Ascending aorta (tissue), 2 donors: ENCODE measurements around the gene CDC42BPA. TPM values are rescaled to one million over a fixed set of nuclear protein-coding genes. Genes with fewer than 3 reads are reported as not detected.

ENCODE experiments used
- DNase-seq, 2 donors: peaks; one replicate each; pipeline ENCODE4 v3.0.0-alpha.2; 2019; ENCODE audit warnings: low spot score in 2 of 2
- H3K27ac ChIP-seq, 2 donors: fragments of 200-600 bp; sonication (generic); one replicate each; pipeline ENCODE4 v1.5.1; 2016 to 2017; ENCODE audit warnings: mild to moderate bottlenecking in 1 of 2
- H3K27me3 ChIP-seq: fragments of 200-600 bp; sonication (generic); one replicate; pipeline ENCODE4 v1.5.1; 2017
- H3K36me3 ChIP-seq, 2 donors: fragments of 200-600 bp; sonication (generic); one replicate each; pipeline ENCODE4 v1.5.1; 2016
- H3K4me1 ChIP-seq, 2 donors: fragments of 200-600 bp; sonication (generic); one replicate each; pipeline ENCODE4 v1.5.1; 2016 to 2017; ENCODE audit warnings: mild to moderate bottlenecking in 1 of 2
- H3K4me3 ChIP-seq, 2 donors: fragments of 200-600 bp; sonication (generic); one replicate each; pipeline ENCODE4 v1.5.1; 2016 to 2017; ENCODE audit warnings: mild to moderate bottlenecking in 1 of 2
- H3K9me3 ChIP-seq, 2 donors: fragments of 200-600 bp; sonication (generic); one replicate each; pipeline ENCODE4 v1.5.1; 2016
- intact Hi-C: fragments of 100-400 bp; cut with DNase I; formaldehyde crosslinking; loops from one replicate; pipeline ENCODE4 v1.15.1; 2023
- total RNA-seq: library from RNA; depleted of rRNA; stranded (reverse); fragments of >200 nt; gene quantifications from one replicate; pipeline ENCODE4 v1.1.0, GENCODE V29; 2016
- TF ChIP-seq, protein P1 (sequence below), 3 experiments: fragments of 200-600 bp in 2 of 3; fragments of 450-650 bp in 1 of 3; sonication (generic) in 2 of 3; IDR thresholded peaks; one replicate each; pipeline ENCODE4 v1.5.1; 2016 to 2019; ENCODE audit warnings: antibody characterized with exemption in 3 of 3, mild to moderate bottlenecking in 1 of 3, moderate library complexity in 1 of 3

Gene CDC42BPA
- total RNA-seq, 1 donor from 2014 or later: 56.9 TPM

DNA sequence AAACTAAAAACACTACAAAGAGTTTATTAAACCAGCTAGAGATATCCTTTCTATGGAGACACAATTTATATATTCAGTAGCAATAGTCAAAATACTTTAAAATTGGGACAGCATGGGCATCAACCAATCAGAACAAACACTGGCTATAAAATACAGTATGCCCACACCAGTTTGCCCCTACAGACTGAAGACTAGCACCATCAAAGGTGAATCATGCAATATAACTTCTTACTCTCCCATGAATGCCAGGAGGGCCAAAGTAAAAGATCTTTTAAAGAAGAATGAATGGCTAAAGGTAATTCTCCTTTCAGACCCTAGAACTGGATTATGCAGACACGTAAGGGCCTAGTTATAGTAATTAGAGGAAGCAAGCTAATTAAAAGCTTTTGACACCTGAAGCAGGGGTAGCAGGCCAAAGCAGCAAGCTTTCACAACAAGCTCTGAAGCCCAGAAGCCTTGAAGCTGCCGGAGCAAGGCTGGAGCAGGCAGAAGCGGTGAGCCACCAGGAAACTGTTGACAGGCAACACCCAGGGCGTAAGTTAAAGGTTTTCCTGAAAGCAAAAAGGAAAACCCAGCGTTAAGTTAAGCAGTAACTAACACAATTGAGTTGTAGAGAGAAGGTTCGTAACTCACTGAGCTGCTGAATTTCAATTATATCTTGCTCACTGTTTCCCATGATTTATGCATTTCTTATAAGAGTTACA is 99.3 kb downstream of the CDC42BPA start:
- H3K27me3 ChIP-seq: no peaks in the 10 kb centered on the region
- H3K9me3 ChIP-seq: no peaks in the 10 kb centered on the region
- H3K27ac ChIP-seq: no peak overlapping the region
- no peaks in the 10 kb centered on the region for H3K36me3 ChIP-seq
- H3K4me3 ChIP-seq: no peak overlapping the region
- intact Hi-C loops: no loop called here
- no peaks in the 10 kb centered on the region for H3K4me1 ChIP-seq
- DNase-seq: no peak
- TF ChIP-seq, protein P1, sequence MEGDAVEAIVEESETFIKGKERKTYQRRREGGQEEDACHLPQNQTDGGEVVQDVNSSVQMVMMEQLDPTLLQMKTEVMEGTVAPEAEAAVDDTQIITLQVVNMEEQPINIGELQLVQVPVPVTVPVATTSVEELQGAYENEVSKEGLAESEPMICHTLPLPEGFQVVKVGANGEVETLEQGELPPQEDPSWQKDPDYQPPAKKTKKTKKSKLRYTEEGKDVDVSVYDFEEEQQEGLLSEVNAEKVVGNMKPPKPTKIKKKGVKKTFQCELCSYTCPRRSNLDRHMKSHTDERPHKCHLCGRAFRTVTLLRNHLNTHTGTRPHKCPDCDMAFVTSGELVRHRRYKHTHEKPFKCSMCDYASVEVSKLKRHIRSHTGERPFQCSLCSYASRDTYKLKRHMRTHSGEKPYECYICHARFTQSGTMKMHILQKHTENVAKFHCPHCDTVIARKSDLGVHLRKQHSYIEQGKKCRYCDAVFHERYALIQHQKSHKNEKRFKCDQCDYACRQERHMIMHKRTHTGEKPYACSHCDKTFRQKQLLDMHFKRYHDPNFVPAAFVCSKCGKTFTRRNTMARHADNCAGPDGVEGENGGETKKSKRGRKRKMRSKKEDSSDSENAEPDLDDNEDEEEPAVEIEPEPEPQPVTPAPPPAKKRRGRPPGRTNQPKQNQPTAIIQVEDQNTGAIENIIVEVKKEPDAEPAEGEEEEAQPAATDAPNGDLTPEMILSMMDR (IDR thresholded peaks at IDR 0.05): no peak

- Histone ChIP-seq H3K4me1 (no peaks in the 10 kb centered on the region), H3K36me3 (no peaks in the 10 kb centered on the region), H3K9me3 (no peaks in the 10 kb centered on the region), H3K27me3 (no peaks in the 10 kb centered on the region), H3K4me3 (no peak overlapping the region), H3K27ac (no peak overlapping the region)
- DNase-seq: no peak
- TF ChIP-seq, protein P1 (IDR thresholded peaks at IDR 0.05): no peak
- intact Hi-C loops: no loop called here
Measured at GRCh38 chr1:227215863-227216510, 102.3 kb downstream of the CDC42BPA start.

GRCh38 chr1:227214207-227214606 is 104.1 kb downstream of the CDC42BPA start:
- TF ChIP-seq, protein P1 (IDR thresholded peaks at IDR 0.05): no peak
- intact Hi-C loops: no loop called here
- Histone ChIP-seq H3K36me3 (no peaks in the 10 kb centered on the region), H3K9me3 (no peaks in the 10 kb centered on the region), H3K4me3 (no peak overlapping the region), H3K27ac (no peak overlapping the region), H3K4me1 (no peaks in the 10 kb centered on the region), H3K27me3 (no peaks in the 10 kb centered on the region)
- DNase-seq: no peak

GRCh38 chr1:227213426-227213825 is 104.9 kb downstream of the CDC42BPA start:
- no peaks in the 10 kb centered on the region for H3K36me3 ChIP-seq

GRCh38 chr1:227212164-227212563 is 106.1 kb downstream of the CDC42BPA start:
- Histone ChIP-seq H3K9me3 (no peaks in the 10 kb centered on the region), H3K27ac (no peak overlapping the region), H3K36me3 (no peaks in the 10 kb centered on the region), H3K4me1 (no peaks in the 10 kb centered on the region), H3K27me3 (no peaks in the 10 kb centered on the region), H3K4me3 (no peak overlapping the region)
- TF ChIP-seq, protein P1 (IDR thresholded peaks at IDR 0.05): no peak
- DNase-seq: no peak
- intact Hi-C loops: no loop called here

More at GRCh38 chr1:227213426-227213825, 104.9 kb downstream of the CDC42BPA start:
- Histone ChIP-seq H3K27me3 (no peaks in the 10 kb centered on the region), H3K9me3 (no peaks in the 10 kb centered on the region), H3K4me1 (no peaks in the 10 kb centered on the region), H3K4me3 (no peak overlapping the region), H3K27ac (no peak overlapping the region)
- DNase-seq: no peak
- intact Hi-C loops: no loop called here
- TF ChIP-seq, protein P1 (IDR thresholded peaks at IDR 0.05): no peak
